Testis (tissue), 2 donors: ENCODE results near the gene TENT4A.

Experiments used
- CTCF ChIP-seq, 3 experiments: fragments of 450-650 bp in 2 of 3; fragments of 200-600 bp in 1 of 3; sonication (generic) in 1 of 3; IDR thresholded peaks; one replicate each; pipeline ENCODE4 v1.5.1; 2016 to 2019; ENCODE audit warnings: antibody characterized with exemption in 3 of 3, mild to moderate bottlenecking in 2 of 3, moderate library complexity in 1 of 3
- POLR2A ChIP-seq: fragments of 450-650 bp; IDR thresholded peaks from one replicate; pipeline ENCODE4 v1.6.1; 2017; ENCODE audit warnings: antibody characterized with exemption, mild to moderate bottlenecking, moderate library complexity

GRCh38 chr5:6746244-6746643, 33.0 kb downstream of the TENT4A start:
- TF ChIP-seq CTCF (IDR thresholded peaks at IDR 0.05) = no peak
- TF ChIP-seq POLR2A = no peak
